KOPT-K1 (cell line): Measurements from ENCODE around the gene KCNT1.

Experiments used
- H3K27ac ChIP-seq: fragments of 200-600 bp; sonication (generic); 2 replicates; pipeline ENCODE4 v1.5.1; 2016; ENCODE audit warnings: antibody characterized with exemption, mild to moderate bottlenecking, low read depth, low read length; ENCODE audit not compliant: poor library complexity, severe bottlenecking
- H3K36me3 ChIP-seq: fragments of 200-600 bp; sonication (generic); 2 replicates; pipeline ENCODE4 v1.5.1; 2017; ENCODE audit warnings: antibody characterized with exemption, mild to moderate bottlenecking, low read length, moderate library complexity; ENCODE audit not compliant: insufficient read depth
- H3K9me3 ChIP-seq: fragments of 200-600 bp; sonication (generic); 2 replicates; pipeline ENCODE4 v1.5.1; 2017; ENCODE audit warnings: antibody characterized with exemption, low read length, mild to moderate bottlenecking; ENCODE audit not compliant: insufficient read depth, poor library complexity, severe bottlenecking

KCNT1 gene

DNA sequence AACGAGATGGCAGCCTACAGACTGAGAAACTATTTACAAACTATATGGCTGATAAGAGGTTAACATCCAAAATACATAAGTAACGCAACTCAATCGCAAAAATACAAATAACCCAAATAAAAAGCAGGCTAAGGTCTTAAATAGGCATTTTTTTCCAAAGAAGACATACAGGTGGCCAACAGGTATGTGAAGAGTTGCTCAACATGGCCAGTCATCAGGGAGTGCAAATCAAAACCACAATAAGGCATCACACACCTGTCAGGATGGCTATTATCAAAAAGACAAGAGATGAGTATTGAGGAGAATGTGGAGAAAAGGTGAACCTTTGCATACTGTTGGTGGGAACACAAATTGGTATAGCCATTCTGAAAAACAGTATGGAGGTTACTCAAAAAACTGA, 131.9 kb downstream of the KCNT1 start:
- Histone ChIP-seq H3K27ac (no peak overlapping the region), H3K36me3 (no peaks in the 10 kb centered on the region; the same call in 1 of the 2 replicates), H3K9me3 (no peaks in the 10 kb centered on the region)

GRCh38 chr9:135835131-135835530, 133.1 kb downstream of the KCNT1 start:
- no peak overlapping the region for H3K27ac ChIP-seq
- no peaks in the 10 kb centered on the region for H3K9me3 ChIP-seq
- H3K36me3 ChIP-seq = peaks cover 5% of the 10 kb centered on the region; the same call in 1 of the 2 replicates

DNA sequence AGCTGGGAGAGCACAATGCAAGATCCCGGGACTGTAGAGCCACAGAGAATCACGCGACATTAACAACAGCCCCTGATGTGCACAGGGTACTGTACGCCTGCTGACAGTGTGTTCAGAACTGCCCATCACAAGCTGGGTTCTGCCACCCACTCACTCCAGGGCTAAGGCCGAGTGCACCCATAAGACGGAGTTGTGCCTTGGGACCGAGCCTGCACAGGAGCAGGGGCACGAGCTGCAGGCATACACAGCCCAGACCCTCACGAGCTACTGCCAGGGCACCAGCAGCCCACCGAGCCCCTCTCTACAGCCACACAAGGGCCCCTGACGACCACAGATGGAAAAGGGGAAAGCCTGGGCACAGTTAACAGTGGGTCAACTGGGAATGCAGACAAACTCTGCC, 137.5 kb downstream of the KCNT1 start:
- no peaks in the 10 kb centered on the region for H3K9me3 ChIP-seq
- no peak overlapping the region for H3K27ac ChIP-seq
- peaks cover 15% of the 10 kb centered on the region; the same call in 1 of the 2 replicates for H3K36me3 ChIP-seq

DNA sequence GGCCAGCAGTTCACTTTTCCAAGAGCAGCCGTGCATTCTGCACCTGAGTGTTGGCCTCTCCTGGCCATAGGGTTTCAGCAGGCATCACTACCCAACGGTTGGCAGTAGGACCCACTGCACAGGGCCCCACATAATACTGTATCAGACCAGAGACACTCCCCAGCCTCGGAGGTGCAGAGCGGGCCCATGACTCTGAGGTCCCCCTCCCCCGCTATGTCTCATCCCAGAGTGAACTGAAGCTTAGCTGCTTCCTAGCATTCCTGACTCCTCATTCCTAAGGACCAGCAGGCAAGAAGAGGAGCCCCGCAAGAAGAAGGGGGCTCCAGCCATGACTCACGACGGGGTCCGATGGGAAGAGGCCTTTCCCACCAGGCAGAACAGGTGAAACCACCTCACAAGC, 138.1 kb downstream of the KCNT1 start:
- H3K36me3 ChIP-seq = peaks cover 15% of the 10 kb centered on the region; the same call in 1 of the 2 replicates
- no peak overlapping the region for H3K27ac ChIP-seq

GRCh38 chr9:135840539-135840938, 138.6 kb downstream of the KCNT1 start:
- peaks cover 15% of the 10 kb centered on the region; the same call in 1 of the 2 replicates for H3K36me3 ChIP-seq

More for the DNA sequence above, 138.1 kb downstream of the KCNT1 start:
- no peaks in the 10 kb centered on the region for H3K9me3 ChIP-seq

More at GRCh38 chr9:135840539-135840938, 138.6 kb downstream of the KCNT1 start:
- Histone ChIP-seq H3K9me3 (no peaks in the 10 kb centered on the region), H3K27ac (no peak overlapping the region)
